ENCODE data around the gene FSTL4. TPM values are rescaled to one million over a fixed set of nuclear protein-coding genes. Genes with fewer than 3 reads are reported as not detected.
A peak's percentile ranks its signal among the peaks of the same experiment; 100 is the strongest.

The FSTL4 gene
- total RNA-seq, 2 donors from 2014 or later, result 4.4 to 5.5 TPM

- no peak overlapping the region for H3K4me3 Mint-ChIP-seq
- 78 to 100% methylated on average over 3 to 6 of the region's 6 CpGs for WGBS, 2 experiments (ENCODE audit: insufficient coverage in 1 of 2, insufficient read length in 1 of 2)
- H3K27me3 ChIP-seq (ENCODE audit: control insufficient read depth, insufficient read depth, low read length, poor library complexity, severe bottlenecking), result no peaks in the 10 kb centered on the region
Observed at GRCh38 chr5:133599600-133599999, 12.7 kb downstream of the FSTL4 start.

DNA sequence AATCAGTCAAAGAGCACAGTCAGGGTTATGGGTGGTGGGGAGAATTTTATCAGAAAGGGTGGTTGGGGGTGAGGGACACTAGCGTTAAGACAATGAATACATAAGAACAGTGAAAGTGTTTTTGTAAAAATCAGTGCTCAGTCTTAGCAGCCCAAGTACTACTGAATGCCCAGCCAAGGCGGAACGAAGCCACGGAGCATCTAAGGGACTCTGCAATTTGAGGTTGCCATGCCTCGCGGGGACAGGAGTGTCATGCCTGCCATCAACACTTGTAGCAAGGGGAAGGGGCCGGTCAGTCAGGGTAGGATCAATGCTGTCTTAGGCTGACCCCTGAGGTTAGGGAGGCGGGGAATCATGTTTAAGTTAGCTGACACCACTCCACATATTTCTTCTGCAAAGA lies 13.3 kb downstream of the FSTL4 start:
- no peak overlapping the region for H3K9ac ChIP-seq (ENCODE audit: extremely low read depth, low read length, poor library complexity, severe bottlenecking)
- H3K27ac Mint-ChIP-seq, result no peak overlapping the region
- no peaks in the 10 kb centered on the region for H3K9me3 ChIP-seq (ENCODE audit: control insufficient read depth, low read length)
- H3K4me1 ChIP-seq (ENCODE audit: control insufficient read depth, insufficient read depth, low read length), result peaks cover 3% of the 10 kb centered on the region
- H3K9me3 Mint-ChIP-seq, result no peaks in the 10 kb centered on the region
- no peak overlapping the region for H3K4me3 Mint-ChIP-seq
- peaks cover 2% of the 10 kb centered on the region for H3K27me3 Mint-ChIP-seq (ENCODE audit: insufficient read depth)
- peak; percentile 27 for DNase-seq
- TF ChIP-seq, protein P1, sequence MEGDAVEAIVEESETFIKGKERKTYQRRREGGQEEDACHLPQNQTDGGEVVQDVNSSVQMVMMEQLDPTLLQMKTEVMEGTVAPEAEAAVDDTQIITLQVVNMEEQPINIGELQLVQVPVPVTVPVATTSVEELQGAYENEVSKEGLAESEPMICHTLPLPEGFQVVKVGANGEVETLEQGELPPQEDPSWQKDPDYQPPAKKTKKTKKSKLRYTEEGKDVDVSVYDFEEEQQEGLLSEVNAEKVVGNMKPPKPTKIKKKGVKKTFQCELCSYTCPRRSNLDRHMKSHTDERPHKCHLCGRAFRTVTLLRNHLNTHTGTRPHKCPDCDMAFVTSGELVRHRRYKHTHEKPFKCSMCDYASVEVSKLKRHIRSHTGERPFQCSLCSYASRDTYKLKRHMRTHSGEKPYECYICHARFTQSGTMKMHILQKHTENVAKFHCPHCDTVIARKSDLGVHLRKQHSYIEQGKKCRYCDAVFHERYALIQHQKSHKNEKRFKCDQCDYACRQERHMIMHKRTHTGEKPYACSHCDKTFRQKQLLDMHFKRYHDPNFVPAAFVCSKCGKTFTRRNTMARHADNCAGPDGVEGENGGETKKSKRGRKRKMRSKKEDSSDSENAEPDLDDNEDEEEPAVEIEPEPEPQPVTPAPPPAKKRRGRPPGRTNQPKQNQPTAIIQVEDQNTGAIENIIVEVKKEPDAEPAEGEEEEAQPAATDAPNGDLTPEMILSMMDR (conservative IDR thresholded peaks at IDR 0.05), result no peak
- H3K27me3 ChIP-seq (ENCODE audit: control insufficient read depth, insufficient read depth, low read length, poor library complexity, severe bottlenecking), result no peaks in the 10 kb centered on the region
- 71 to 91% methylated on average over 1 to 8 of the region's 8 CpGs for WGBS, 2 experiments (ENCODE audit: insufficient coverage in 1 of 2, insufficient read length in 1 of 2)
- H3K27ac ChIP-seq (ENCODE audit: low read depth, low read length), result no peak overlapping the region
- H3K4me3 ChIP-seq (ENCODE audit: low read length), result no peak overlapping the region
- no peaks in the 10 kb centered on the region for H3K36me3 Mint-ChIP-seq (ENCODE audit: low read depth)
- no peaks in the 10 kb centered on the region for H3K36me3 ChIP-seq (ENCODE audit: control insufficient read depth, insufficient read depth, low read length)
- peaks cover 25% of the 10 kb centered on the region for H3K4me1 Mint-ChIP-seq

More at GRCh38 chr5:133599600-133599999, 12.7 kb downstream of the FSTL4 start:
- Histone ChIP-seq H3K9ac (ENCODE audit: extremely low read depth, low read length, poor library complexity, severe bottlenecking) (no peak overlapping the region), H3K36me3 (ENCODE audit: control insufficient read depth, insufficient read depth, low read length) (no peaks in the 10 kb centered on the region), H3K4me3 (ENCODE audit: low read length) (no peak overlapping the region), H3K4me1 (ENCODE audit: control insufficient read depth, insufficient read depth, low read length) (peaks cover 3% of the 10 kb centered on the region), H3K27ac (ENCODE audit: low read depth, low read length) (no peak overlapping the region), H3K9me3 (ENCODE audit: control insufficient read depth, low read length) (no peaks in the 10 kb centered on the region)
- Mint-ChIP-seq H3K9me3 (no peaks in the 10 kb centered on the region), H3K36me3 (ENCODE audit: low read depth) (no peaks in the 10 kb centered on the region), H3K4me1 (peaks cover 25% of the 10 kb centered on the region), H3K27me3 (ENCODE audit: insufficient read depth) (peaks cover 2% of the 10 kb centered on the region), H3K27ac (no peak overlapping the region)
- TF ChIP-seq, protein P1 (conservative IDR thresholded peaks at IDR 0.05), result no peak
- DNase-seq, result no peak

DNA sequence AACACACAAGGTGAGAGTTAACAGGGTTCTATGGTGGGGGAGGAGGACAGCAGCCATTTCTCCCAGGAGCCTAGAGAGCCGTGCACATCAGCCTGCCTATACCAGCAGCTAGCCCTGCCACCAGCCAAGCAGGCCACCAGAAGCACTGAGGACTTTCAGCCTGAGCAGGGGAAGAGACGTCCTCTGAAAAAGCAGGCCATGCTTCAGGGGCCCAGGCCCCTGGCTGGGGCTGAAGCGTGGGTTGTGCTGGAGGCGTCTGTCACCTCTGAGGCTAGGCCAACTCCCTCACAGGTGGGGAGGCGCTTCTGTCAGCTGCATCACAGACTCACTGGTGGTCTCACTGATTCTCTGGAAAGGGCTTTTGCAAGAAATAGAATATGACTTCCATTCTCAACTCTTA lies 16.3 kb downstream of the FSTL4 start:
- Mint-ChIP-seq H3K36me3 (ENCODE audit: low read depth) (no peaks in the 10 kb centered on the region), H3K4me3 (no peak overlapping the region), H3K27me3 (ENCODE audit: insufficient read depth) (peaks cover 2% of the 10 kb centered on the region), H3K9me3 (no peaks in the 10 kb centered on the region), H3K27ac (no peak overlapping the region), H3K4me1 (peaks cover 11% of the 10 kb centered on the region)
- Histone ChIP-seq H3K4me1 (ENCODE audit: control insufficient read depth, insufficient read depth, low read length) (peaks cover 3% of the 10 kb centered on the region), H3K27ac (ENCODE audit: low read depth, low read length) (no peak overlapping the region), H3K36me3 (ENCODE audit: control insufficient read depth, insufficient read depth, low read length) (no peaks in the 10 kb centered on the region), H3K9ac (ENCODE audit: extremely low read depth, low read length, poor library complexity, severe bottlenecking) (no peak overlapping the region), H3K27me3 (ENCODE audit: control insufficient read depth, insufficient read depth, low read length, poor library complexity, severe bottlenecking) (no peaks in the 10 kb centered on the region), H3K9me3 (ENCODE audit: control insufficient read depth, low read length) (no peaks in the 10 kb centered on the region), H3K4me3 (ENCODE audit: low read length) (no peak overlapping the region)
- 81 to 84% methylated on average over 4 to 5 of the region's 5 CpGs for WGBS, 2 experiments (ENCODE audit: insufficient coverage in 1 of 2, insufficient read length in 1 of 2)
- peak; percentile 56 for DNase-seq
- TF ChIP-seq, protein P1 (conservative IDR thresholded peaks at IDR 0.05), result no peak
